ENCODE results near the gene WBP11. TPM values are rescaled to one million over a fixed set of nuclear protein-coding genes. Genes with fewer than 3 reads are reported as not detected.
"Not testable (repeated sequence)": the region's sequence is repeated elsewhere in the genome, so short reads cannot be mapped to it uniquely, and the experiment has no call there.

WBP11 gene
- polyA plus RNA-seq, 1 donor (not counting 4 experiments of a cell fraction or from before 2014, with no cell fraction given) = 13.1 TPM

DNA sequence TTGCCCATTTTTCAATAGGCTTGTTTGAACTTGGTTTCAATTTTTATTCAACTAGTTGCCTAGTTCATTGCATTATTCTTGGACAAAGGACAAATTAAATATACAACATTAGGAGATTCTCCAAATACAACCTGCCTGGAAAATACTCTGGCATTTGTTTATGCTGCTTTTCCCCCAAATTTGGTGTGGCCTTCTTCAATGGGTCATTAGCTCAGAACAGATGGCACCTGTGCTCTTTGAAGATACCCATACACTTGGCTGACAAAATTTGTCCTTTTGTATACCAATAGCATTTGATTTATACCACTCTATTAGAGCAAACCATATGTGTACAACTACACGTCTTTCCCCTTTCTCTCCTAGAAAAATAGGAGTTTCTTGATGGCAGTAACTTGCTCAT lies 35.7 kb downstream of the WBP11 start:
- Histone ChIP-seq H4K20me1 (ENCODE audit: control insufficient read depth, extremely low read depth, insufficient read depth, low read length) (no peaks in the 10 kb centered on the region), H3K36me3 (ENCODE audit: control insufficient read depth in 2 of 2, extremely low read depth in 1 of 2, insufficient read depth in 2 of 2, low read length in 2 of 2) (no peaks in the 10 kb centered on the region), H3K4me3 (ENCODE audit: control insufficient read depth in 2 of 3, extremely low read depth in 1 of 3, insufficient read depth in 2 of 3, low read depth in 1 of 3, low read length in 3 of 3) (no peak overlapping the region), H3K9ac (ENCODE audit: control insufficient read depth, extremely low read depth, insufficient read depth, low read length) (no peak overlapping the region), H3K79me2 (ENCODE audit: control insufficient read depth, insufficient read depth, low read length) (peaks cover 5% of the 10 kb centered on the region), H3K4me2 (ENCODE audit: control insufficient read depth, extremely low read depth, insufficient read depth, low read depth, low read length) (no peak overlapping the region), H3K27ac (ENCODE audit: control insufficient read depth, insufficient read depth, low read length) (no peak overlapping the region), H3K9me3 (ENCODE audit: control insufficient read depth, low read depth, low read length) (no peaks in the 10 kb centered on the region), H3K27me3 (ENCODE audit: control insufficient read depth, extremely low read depth, insufficient read depth, low read length) (no peaks in the 10 kb centered on the region), H3K9me1 (ENCODE audit: control insufficient read depth, extremely low read depth, insufficient read depth, low read length) (no peaks in the 10 kb centered on the region), H2AFZ (ENCODE audit: control insufficient read depth, low read length) (no peak overlapping the region), H3K4me1 (ENCODE audit: control insufficient read depth, extremely low read depth, insufficient read depth, low read length) (peaks cover 13% of the 10 kb centered on the region)
- TF ChIP-seq, protein P1, sequence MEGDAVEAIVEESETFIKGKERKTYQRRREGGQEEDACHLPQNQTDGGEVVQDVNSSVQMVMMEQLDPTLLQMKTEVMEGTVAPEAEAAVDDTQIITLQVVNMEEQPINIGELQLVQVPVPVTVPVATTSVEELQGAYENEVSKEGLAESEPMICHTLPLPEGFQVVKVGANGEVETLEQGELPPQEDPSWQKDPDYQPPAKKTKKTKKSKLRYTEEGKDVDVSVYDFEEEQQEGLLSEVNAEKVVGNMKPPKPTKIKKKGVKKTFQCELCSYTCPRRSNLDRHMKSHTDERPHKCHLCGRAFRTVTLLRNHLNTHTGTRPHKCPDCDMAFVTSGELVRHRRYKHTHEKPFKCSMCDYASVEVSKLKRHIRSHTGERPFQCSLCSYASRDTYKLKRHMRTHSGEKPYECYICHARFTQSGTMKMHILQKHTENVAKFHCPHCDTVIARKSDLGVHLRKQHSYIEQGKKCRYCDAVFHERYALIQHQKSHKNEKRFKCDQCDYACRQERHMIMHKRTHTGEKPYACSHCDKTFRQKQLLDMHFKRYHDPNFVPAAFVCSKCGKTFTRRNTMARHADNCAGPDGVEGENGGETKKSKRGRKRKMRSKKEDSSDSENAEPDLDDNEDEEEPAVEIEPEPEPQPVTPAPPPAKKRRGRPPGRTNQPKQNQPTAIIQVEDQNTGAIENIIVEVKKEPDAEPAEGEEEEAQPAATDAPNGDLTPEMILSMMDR (optimal IDR thresholded peaks at IDR 0.05 in 1 of 3, IDR thresholded peaks at IDR 0.05 in 1 of 3, conservative IDR thresholded peaks at IDR 0.05 in 1 of 3; ENCODE audit: extremely low read depth in 1 of 3, insufficient read depth in 2 of 3, low read length in 3 of 3) = no peak
- no peak for TF ChIP-seq EZH2 (IDR thresholded peaks at IDR 0.05; ENCODE audit: low read length)
- FAIRE-seq (no peak), DNase-seq (ENCODE audit: low read depth, low spot score) (no peak)
- dilution Hi-C loops (cut with MboI; ENCODE audit: extremely low pct_ligation_motif_present, low sequenced_read_pairs) = no loop called here

DNA sequence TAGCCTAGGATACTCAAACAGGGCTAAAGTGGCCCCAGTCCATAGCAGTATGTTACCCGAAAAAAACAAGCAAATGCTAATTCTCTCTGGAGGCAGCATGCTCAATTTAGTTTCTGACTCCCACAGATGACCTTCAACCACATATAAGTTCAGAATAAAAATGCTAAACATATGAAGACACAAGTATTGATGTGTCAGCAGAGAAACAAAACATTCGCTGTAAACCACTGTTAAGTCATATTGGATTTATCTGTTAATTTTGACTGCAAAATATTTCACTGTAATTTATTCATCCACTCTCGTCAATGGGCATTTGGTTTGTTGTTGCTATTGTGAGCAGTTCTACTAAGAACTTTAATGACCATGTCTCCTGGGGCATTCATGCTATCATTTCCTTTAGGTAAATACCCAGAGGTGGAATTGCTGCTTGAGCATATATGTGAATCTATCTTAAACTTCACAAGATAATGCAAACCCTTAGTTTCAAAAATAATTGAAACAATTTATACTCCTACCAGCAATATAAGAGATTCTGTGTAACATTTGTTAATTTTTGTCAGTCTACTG lies 36.5 kb downstream of the WBP11 start:
- Histone ChIP-seq H4K20me1 (ENCODE audit: control insufficient read depth, extremely low read depth, insufficient read depth, low read length) (no peaks in the 10 kb centered on the region), H3K9me1 (ENCODE audit: control insufficient read depth, extremely low read depth, insufficient read depth, low read length) (no peaks in the 10 kb centered on the region), H3K4me1 (ENCODE audit: control insufficient read depth, extremely low read depth, insufficient read depth, low read length) (peaks cover 11% of the 10 kb centered on the region), H3K36me3 (ENCODE audit: control insufficient read depth in 2 of 2, extremely low read depth in 1 of 2, insufficient read depth in 2 of 2, low read length in 2 of 2) (no peaks in the 10 kb centered on the region), H2AFZ (ENCODE audit: control insufficient read depth, low read length) (no peak overlapping the region), H3K9me3 (ENCODE audit: control insufficient read depth, low read depth, low read length) (no peaks in the 10 kb centered on the region), H3K79me2 (ENCODE audit: control insufficient read depth, insufficient read depth, low read length) (peaks cover 5% of the 10 kb centered on the region), H3K27me3 (ENCODE audit: control insufficient read depth, extremely low read depth, insufficient read depth, low read length) (no peaks in the 10 kb centered on the region), H3K4me2 (ENCODE audit: control insufficient read depth, extremely low read depth, insufficient read depth, low read depth, low read length) (no peak overlapping the region), H3K4me3 (ENCODE audit: control insufficient read depth in 2 of 3, extremely low read depth in 1 of 3, insufficient read depth in 2 of 3, low read depth in 1 of 3, low read length in 3 of 3) (no peak overlapping the region), H3K9ac (ENCODE audit: control insufficient read depth, extremely low read depth, insufficient read depth, low read length) (no peak overlapping the region), H3K27ac (ENCODE audit: control insufficient read depth, insufficient read depth, low read length) (no peak overlapping the region)
- FAIRE-seq (no peak), DNase-seq (ENCODE audit: low read depth, low spot score) (no peak)
- dilution Hi-C loops (cut with MboI; ENCODE audit: extremely low pct_ligation_motif_present, low sequenced_read_pairs) = no loop called here
- TF ChIP-seq EZH2 (IDR thresholded peaks at IDR 0.05; ENCODE audit: low read length) = no peak
- TF ChIP-seq, protein P1 (optimal IDR thresholded peaks at IDR 0.05 in 1 of 3, IDR thresholded peaks at IDR 0.05 in 1 of 3, conservative IDR thresholded peaks at IDR 0.05 in 1 of 3; ENCODE audit: extremely low read depth in 1 of 3, insufficient read depth in 2 of 3, low read length in 3 of 3) = no peak

DNA sequence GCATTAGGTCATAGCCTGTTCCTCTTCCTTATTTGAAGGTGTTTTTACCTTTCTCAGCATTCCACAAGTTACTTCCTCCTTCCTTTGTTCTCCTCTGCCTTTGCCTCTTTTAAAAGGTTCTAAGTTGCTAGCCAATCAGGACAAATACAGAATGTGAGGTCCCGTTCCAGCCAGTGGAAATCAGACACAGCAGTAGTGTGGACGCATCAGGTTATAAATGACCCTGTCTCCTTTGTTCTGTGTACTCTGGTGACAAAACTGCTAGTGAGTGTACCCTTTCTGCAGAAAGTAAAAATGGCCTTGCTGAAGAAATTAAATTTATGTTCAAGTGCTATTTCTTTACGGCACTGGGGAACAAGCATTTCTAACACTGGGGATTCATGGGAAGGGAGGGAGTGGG lies 37.3 kb downstream of the WBP11 start:
- H3K9me1 ChIP-seq (ENCODE audit: control insufficient read depth, extremely low read depth, insufficient read depth, low read length); H3K4me1 ChIP-seq (ENCODE audit: control insufficient read depth, extremely low read depth, insufficient read depth, low read length); H3K9ac ChIP-seq (ENCODE audit: control insufficient read depth, extremely low read depth, insufficient read depth, low read length); H3K79me2 ChIP-seq (ENCODE audit: control insufficient read depth, insufficient read depth, low read length); H3K4me3 ChIP-seq (ENCODE audit: control insufficient read depth in 2 of 3, extremely low read depth in 1 of 3, insufficient read depth in 2 of 3, low read depth in 1 of 3, low read length in 3 of 3); H4K20me1 ChIP-seq (ENCODE audit: control insufficient read depth, extremely low read depth, insufficient read depth, low read length); H3K9me3 ChIP-seq (ENCODE audit: control insufficient read depth, low read depth, low read length); H3K27me3 ChIP-seq (ENCODE audit: control insufficient read depth, extremely low read depth, insufficient read depth, low read length); H3K36me3 ChIP-seq (ENCODE audit: control insufficient read depth in 2 of 2, extremely low read depth in 1 of 2, insufficient read depth in 2 of 2, low read length in 2 of 2); DNase-seq (ENCODE audit: low read depth, low spot score); FAIRE-seq; H2AFZ ChIP-seq (ENCODE audit: control insufficient read depth, low read length); H3K27ac ChIP-seq (ENCODE audit: control insufficient read depth, insufficient read depth, low read length); H3K4me2 ChIP-seq (ENCODE audit: control insufficient read depth, extremely low read depth, insufficient read depth, low read depth, low read length); dilution Hi-C loops (cut with MboI; ENCODE audit: extremely low pct_ligation_motif_present, low sequenced_read_pairs): not testable (repeated sequence)

Data from keratinocyte (primary cell).